ENCODE results near the gene SERAC1.

The SERAC1 gene

DNA sequence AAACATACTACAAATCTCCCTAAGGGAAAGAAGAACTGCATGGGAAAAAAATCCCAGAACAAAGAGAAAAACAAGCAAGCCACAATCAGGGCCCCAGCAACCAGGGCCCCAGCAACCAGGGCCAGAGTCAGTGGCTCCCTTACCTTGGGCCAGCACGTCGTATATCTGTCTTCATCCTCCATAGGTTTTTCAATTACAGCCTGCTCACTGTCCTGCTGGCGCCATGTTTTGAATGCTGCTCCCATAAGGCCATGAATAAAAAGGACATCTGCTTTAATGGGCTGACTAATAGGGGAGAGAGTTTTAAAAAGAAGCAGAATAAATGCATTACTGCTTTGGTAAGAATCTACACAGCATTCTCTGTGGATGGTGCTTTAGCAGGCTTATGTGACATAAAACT, 49.2 kb downstream of the SERAC1 start:
- no peak for DNase-seq

DNA sequence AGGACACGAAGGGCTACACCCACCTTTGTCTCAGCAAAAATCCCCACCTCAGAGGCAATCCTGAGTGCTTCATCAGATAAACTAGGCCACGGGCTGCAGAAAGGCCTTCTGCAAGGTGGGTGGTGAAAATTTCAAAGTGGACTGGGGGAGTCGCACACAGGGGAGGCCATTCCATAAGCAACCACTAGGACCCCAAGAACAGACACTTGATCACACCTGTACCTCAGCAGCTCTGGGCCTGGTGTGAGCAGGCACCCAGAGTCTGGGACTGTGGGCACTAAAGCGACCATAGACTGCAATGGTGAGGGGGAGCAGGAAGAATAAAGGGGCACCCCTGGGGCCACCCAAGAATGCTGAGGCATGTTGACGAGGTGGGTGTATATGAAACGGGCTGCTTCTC, 52.6 kb downstream of the SERAC1 start:
- no peak for DNase-seq

DNA sequence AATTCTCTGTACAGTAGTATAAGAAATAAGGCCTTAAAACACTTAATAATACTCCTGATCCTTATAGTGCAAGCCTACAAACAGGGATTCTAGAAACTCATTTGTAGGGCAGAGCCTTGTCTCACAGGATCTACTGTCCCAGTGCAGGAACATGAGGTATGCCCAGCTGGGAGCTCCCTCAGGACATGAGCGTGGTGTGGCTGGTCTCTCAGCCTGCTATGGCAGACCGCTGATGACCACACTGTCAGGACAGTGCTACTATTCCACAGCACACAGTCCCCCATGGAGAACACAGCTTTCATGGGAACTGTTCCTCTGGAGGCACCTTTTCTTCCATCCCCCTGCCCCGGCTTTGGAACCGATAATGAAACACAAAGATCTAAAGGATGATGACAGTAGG, 53.0 kb downstream of the SERAC1 start:
- DNase-seq, result no peak

DNA sequence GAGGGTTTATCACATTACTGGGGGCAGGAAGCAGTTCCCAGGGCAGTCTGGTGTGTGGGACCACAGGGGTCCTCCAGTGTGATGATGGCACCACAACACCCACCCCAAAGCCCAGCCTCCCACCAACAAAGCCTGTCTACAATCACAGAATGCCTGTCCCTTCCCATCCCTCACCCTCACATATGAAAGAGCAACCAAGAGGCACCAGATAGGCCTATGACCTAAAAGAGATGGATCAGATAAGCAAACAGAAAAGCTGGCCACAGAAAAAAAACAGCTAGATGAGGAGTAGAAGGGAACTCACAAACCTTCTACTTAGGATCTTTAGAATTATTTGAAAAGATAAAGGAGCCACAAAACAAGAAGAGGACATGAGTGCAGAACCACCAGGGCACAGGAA, 54.3 kb downstream of the SERAC1 start:
- no peak for DNase-seq

DNA sequence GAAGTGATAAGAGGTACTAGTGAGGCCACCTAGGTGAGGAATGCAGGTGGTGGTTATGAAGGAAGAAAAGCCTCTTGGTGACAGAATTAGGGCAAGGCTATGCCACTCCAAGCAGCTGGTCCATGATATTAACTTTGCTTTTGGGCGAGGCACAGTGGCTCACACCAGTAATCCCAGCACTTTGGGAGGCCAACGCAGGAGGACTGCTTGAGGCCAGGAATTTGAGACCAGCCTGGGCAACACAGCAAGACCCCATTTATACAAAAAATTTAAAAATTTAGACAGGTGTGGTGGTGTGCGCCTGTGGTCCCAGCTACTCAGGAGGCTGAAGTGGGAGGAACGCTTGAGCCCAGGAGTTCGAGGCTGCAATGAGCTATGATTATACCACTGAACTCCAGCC, 56.1 kb downstream of the SERAC1 start:
- DNase-seq, result no peak

DNA sequence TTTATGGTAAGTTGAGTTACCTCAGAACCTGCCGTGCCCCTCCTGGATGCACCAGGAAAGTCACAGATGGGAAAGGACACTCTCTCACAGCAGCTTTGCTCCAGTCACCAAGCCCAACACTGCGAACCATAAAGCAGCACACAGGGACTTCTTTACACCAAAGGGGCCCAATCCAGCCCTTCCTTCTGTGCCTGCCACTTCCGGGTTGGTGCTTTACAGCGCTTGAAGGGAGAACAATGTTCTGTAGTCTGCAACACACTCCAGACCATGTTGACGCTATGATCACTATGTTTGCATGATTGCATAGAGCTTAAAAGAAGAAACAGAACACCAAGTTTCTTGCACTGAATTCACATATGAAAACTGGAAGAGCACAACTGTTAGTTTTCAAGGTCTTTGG, 57.1 kb downstream of the SERAC1 start:
- no peak for DNase-seq

DNA sequence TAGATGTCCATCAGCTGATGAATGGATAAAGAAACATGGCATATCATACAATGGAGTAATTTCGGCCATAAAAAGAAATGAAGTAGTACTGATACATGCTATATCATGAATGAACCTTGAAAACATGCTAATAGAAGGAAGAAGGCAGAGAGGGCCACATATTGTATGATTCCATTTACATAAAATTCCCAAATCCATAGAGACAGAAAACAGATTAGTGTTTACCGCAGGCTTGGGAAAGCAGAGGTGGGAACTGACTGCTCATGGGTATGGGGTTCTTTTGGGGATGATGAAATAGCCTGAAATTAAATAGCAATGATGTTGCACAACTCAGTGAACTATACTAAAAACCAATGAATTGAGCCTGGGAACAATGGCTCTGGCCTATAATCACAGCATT, 58.3 kb downstream of the SERAC1 start:
- no peak for DNase-seq

DNA sequence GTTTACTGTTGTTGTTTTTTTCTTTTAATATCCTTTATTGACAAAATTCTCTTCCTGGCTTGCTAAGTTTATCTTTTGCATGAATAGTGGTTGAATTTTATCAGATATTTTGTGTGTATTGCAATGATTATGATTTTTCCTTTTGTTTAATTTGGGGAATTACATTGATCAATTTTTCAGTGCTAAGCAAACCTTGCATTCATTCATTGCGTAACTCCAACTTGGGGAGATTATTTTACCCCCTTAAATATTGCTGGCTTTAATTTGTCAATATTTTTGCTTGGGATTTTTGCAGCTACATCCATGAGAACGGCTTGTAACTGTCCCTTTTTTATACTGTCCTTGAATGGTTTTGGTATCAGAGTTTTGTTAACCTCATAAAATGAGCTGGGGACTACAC, 63.4 kb downstream of the SERAC1 start:
- DNase-seq, result no peak

DNA sequence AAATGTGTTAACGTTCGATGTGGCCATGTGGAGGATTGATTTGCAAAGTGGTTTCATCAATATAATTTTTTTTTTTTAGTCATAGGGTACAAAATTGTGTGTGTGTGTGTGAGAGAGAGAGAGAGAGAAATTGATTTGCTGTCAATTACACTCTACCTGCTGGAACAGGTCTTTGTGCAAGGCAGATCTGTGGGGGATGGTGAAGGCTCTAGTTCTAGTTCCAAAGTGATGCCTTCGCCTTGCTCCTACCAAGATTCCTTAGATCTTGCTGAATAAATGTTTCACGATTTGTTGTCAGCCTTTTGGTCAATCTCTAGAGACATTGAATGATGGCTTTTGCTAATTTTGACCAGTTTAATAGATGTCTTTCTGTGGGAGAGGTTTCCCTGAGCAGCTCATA, 64.8 kb downstream of the SERAC1 start:
- DNase-seq, result no peak

DNA sequence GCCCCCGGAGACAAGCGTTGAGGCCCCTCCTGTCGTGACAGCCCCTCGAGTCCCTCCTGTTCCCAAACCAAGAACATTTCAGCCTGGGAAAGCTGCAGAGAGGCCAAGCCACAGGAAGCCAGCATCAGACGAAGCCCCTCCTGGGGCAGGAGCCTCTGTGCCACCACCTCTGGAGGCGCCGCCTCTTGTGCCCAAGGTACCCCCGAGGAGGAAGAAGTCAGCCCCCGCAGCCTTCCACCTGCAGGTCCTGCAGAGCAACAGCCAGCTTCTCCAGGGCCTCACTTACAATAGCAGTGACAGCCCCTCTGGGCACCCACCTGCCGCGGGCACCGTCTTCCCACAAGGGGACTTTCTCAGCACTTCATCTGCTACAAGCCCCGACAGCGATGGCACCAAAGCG, 72.4 kb downstream of the SERAC1 start:
- DNase-seq, result no peak

DNA sequence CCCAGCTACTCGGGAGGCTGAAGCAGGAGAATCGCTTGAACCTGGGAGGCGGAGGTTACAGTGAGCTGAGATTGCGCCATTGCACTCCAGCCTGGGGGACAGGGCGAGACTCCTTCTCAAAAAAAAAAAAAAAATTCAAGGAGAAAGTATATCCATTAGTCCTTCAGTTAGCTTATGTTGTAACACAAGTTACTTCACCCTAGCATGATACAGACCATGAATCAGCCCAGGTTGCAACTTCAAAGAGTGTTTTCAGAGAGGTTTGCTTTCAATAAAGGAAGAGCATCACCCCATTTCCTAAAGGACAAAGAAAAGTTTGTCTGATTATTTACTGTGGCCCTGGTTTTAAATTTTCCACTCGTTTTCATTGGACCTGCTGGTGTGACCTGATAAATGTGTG, 73.0 kb downstream of the SERAC1 start:
- no peak for DNase-seq

DNA sequence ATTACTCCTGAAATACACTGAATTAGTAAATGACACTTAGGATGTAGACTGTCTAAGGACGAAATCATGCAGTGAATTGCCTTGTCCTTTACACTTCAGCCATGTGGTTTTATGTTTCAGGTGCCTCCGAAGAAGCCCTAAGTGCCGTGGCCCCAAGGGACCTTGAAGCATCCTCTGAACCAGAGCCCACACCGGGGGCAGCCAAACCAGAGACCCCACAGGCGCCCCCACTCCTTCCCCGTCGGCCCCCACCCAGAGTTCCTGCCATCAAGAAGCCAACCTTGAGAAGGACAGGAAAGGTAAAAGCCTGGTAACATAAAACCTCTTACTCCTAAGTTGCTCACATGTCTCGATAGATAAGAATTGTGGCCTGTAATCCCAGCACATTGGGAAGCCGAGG, 75.3 kb downstream of the SERAC1 start:
- no peak for DNase-seq

DNA sequence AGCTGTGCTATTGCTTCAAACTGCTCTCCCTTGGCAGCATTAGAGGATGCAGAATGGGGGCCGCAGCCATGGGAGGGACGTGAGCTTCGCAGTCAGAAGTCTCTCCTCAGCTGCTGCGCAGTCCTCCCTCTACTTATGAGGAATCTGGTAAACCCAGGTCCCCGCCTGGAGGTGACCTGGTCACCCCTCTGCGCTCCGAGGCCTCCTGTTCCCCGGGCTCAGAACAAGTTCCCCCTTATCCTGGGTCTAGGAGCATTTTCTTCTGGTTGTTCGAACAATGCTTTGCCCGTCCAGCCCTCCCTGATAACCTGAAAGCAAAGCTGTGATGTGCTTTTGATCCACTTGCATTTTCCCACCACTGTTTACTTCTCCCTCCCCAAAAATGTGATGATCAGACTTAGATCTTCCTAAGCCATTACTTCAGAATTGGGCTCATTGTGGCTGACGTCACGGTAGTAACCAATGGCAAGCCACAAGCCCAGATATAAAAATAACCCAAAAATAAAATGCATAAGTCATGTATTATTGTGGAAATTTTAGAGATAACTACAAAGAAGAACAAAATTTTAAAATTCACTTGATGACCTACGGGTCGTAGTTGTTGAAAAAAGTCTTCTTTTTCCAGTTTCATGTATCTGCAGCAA, 80.7 kb downstream of the SERAC1 start:
- no peak for DNase-seq

DNA sequence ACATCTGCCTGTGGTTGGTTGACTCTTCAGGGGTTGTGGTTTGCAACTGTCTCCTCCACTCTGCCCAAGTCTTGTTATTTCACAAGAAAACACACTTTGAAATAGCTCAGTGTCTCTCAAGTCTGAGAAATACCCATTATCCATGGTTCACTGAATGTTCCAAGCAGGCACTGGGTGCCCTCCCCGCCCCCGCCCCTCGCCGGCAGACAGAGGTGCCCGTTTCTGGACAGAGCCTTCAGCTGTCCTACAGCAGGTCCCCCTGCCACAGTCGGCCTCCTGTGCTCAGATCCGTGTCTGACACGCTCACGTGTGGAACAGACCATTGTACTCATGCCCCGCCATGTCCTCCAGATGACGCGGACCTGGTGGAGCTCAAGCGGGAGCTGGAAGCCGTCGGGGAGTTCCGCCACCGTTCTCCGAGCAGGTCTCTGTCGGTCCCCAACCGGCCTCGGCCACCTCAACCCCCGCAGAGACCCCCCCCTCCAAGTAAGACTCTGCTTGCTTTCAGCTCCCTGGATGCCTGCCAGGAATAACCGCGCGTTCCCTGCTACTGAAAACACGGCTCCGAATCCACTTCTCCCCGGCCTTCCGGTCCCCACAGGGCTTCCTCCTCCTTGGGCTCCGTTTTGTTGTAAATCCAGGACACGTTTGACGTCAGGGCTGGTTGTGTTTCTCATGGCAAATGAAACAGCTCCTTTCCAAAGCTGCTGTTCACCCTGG, 81.4 kb downstream of the SERAC1 start:
- DNase-seq, result peak; percentile 28

DNA sequence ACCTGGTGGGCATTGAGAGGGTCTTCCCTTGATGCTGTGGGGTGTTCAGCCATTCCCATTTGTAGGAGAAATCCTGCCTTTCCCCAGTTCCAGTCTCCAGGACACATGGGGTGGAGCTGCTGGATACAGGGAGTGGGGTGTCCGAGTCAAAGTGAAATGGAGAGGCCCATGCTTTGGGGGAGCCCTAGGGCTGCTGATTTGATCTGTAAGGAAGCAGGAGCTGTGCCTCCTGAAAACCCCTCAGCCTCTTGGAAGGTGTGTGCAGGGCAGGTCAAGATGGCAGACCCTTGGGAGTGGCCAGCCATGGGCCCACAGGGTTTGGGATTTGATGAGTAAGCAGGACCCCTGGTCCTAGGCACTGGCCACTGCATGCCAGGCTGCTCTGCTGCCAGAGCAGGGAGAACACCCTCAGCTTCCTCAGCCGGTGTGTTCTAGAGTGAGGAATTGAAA, 82.0 kb downstream of the SERAC1 start:
- DNase-seq, result no peak

DNA sequence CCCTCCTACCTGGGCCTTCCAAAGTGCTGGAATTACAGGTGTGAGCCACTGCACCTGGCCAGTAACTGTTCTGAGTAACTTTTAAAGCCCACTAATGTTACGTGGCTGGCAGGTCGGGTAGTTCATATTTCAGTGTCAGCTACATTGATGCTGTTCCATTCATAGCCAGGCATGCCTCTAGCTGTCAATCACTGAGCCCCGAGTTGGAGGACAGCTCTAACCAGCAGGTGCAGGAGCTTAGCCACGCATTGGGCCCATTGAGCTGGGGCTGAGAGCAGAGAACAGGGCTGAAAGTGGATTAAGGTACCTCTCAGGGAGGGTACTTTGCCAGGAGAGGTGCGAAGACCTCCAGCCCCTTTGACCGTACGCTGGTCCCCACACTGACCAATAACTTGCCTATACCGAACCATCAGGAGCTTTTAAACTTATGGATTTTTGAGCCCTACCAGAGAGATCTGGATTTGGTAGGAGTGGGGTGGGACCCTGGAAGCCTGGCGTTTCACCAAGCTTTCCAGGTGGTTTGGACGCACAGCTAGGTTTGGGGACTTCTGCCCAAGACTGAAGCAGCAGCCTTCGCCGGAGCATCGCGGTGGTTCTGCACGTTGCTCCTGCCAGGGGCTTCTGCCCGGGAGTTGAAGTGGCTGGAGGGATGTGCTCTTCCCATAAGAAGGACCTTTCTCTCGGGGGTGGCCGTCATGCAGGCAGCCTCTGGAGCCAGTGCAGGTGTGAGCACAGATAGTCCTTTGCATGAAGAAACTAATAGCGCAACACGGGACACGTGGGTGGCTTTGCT, 82.6 kb downstream of the SERAC1 start:
- DNase-seq, result no peak

DNA sequence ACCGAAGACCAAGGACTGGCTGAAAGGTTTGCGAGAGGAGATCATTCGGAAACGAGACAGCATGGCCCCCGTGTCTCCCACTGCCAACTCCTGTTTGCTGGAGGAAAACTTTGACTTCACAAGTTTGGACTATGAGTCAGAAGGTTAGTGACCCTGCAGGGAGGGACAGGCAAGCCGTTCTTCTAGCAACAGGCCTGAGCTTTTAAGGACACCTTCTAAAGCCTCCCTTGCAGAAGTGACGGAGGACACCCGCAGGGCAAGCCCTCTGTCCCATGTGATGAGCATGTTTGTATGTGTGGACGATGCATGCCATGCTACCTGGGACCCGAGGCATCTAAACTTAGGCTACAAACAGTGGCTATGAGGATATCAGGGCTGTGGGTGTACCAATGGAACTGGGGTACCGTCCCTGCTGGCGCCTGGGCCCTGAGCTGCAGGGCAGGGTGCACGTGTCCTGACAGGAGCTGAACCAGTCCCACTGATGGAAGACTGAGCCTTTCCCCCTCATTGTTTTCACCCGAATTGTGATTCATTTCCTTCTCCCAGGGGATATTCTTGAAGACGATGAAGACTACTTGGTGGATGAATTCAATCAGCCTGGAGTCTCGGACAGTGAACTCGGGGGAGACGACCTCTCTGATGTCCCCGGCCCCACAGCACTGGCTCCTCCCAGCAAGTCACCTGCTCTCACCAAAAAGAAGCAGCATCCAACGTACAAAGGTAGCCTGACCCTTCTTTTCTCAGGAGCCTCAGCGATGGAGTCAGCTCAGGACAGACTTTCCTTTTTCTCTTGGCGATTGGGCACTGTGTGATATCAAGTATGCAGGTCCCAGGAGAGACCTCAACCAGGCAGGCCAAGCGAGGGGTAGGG, 84.4 kb downstream of the SERAC1 start:
- no peak for DNase-seq

DNA sequence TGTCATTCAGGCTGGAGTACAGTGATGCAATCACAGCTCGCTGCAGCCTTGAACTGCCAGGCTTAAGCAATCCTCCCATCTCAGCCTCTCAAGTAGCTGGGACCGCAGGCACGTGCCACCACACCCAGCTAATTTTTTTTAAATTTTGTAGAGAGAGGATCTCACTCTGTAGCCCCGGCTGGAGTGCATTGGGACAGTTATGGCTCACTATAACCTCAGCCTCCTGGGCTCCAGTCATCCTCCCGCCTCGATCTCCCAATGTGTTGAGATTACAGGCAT, 86.5 kb downstream of the SERAC1 start:
- DNase-seq, result no peak

DNA sequence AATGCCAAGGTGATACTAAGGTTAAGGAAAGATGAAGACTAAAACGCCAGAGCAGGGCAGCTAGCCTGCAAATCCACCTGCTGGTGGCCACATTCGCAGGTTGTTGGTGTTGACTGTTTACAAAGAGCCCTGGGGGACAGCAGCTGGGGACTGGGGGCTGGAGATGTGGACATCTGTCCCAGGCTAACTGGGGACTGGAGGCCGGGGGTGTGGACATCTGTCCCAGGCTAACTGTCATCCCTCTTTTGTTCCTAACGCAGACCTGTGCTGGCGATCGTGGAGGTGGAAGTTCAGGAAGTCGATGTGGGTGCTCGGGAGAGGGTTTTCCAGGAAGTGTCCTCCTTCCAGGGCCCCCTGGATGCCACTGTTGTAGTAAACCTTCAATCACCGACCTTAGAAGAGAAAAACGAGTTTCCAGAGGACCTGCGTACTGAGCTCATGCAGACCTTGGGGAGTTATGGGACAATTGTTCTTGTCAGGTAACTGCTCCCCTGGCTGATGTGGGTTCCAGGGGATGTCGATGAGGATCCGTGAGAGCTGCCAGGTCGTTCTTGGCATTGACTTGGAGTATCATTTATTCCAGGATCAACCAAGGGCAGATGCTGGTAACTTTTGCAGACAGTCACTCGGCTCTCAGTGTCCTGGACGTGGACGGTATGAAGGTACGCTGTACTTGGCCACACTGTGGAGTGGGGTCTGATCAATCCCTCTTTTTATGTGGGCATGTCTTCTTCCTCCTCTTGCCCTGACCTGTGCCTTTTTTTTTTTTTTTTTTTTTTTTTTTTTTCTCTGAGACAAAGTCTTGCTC, 87.0 kb downstream of the SERAC1 start:
- no peak for DNase-seq

DNA sequence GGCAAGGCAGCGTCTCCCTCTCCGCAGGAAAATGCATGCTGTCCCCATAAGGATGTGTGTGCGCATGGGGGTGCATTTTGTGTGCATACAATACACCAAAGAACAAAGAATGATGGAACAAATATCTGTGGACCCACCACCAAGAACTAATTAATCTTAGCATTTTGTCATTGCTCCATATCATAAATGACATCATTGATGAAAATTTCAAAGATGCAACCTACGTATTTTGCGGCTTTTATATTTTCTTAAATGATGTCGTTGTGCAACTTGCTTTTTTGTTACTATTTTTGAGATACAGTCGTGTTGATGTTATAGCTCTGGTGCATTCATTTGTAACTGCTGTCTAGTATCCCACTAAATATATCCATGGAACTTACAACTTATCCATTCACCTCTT, 89.7 kb downstream of the SERAC1 start:
- DNase-seq, result no peak

DNA sequence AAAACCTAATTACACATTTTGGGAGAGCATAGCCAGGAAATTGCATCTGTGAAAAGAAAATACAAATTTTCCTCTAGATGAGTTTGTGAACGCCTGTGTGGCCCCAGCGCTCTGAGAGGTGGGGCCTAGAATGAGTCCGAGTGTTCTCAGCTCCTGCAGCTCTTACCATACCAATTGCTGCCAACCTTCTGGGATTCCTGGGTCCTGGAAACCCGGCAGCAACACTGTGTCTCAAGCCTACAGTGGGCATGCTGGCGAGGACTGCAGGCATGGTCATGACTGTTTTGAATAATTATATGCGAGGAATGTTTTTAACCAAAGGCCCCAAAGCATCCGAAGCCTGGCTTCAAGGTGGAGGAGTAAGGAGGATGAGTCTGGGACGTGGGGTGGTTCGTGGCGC, 90.4 kb downstream of the SERAC1 start:
- DNase-seq, result no peak

DNA sequence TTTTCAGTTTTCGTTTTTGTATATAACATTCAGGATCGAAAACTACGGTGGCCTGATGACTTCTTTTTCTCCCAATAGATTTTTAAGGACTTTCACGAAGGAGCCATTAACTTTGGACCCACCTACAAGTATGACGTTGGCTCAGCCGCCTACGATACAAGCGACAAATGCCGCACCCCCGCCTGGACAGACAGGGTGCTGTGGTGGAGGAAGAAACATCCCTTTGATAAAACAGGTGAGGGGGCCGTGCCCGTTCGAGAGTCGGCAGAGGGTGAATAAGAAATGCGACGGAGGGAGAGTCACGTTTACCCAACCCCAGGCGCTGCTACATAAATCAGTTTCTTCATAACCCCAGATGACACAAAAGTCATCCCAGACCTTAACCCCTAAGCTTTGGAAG, 91.5 kb downstream of the SERAC1 start:
- no peak for DNase-seq

DNA sequence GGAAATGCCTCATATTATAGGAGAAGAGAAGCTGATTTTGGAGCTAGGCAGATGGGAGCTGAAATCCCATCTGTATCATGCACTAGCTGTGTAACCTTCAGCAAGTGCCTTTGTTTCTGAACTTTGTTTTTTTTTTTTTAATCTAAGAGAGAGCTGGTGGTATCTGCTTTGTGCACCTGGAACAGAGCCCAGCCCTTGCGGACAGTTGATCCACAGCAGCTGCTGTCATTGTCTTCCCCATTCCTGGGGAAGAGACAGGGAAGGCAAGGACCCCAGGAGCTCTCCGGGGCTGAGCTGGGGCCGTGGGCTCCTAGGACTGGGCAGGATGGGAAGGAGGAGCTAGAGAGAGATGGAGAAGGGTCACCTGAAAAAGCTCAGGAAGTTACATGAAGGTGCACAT, 94.3 kb downstream of the SERAC1 start:
- peak; percentile 79 for DNase-seq
